Left lung (tissue), 10 donors: ENCODE results near the gene PIP5KL1. TPM values are rescaled to one million over a fixed set of nuclear protein-coding genes. Genes with fewer than 3 reads are reported as not detected.

ENCODE experiments used
- ATAC-seq: fragments of 200-7000 bp; cut with Tn5 transposase; one replicate; pipeline ENCODE4 v1.9.1; 2020; ENCODE audit warnings: moderate library complexity
- DNase-seq, 4 donors: peaks; one replicate each; pipeline ENCODE4 v3.0.0-alpha.2; 2013 to 2020
- H3K27ac ChIP-seq, 2 donors: fragments of 200-600 bp; sonication (generic) in 1 of 2; one replicate each; pipeline versions ENCODE4 v1.5.0 to v1.8.0; 2020 to 2021
- H3K27me3 ChIP-seq, 2 donors: fragments of 200-600 bp; sonication (generic) in 1 of 2; one replicate each; pipeline versions ENCODE4 v1.5.0 to v1.8.0; 2020 to 2021
- H3K36me3 ChIP-seq, 2 donors: fragments of 200-600 bp; sonication (generic) in 1 of 2; one replicate each; pipeline versions ENCODE4 v1.5.0 to v1.8.0; 2020 to 2021
- H3K4me1 ChIP-seq, 2 donors: fragments of 200-600 bp; one replicate each; pipeline ENCODE4 v1.8.0; 2021
- H3K4me3 ChIP-seq, 2 donors: fragments of 200-600 bp; sonication (generic) in 1 of 2; one replicate each; pipeline versions ENCODE4 v1.5.0 to v1.8.0; 2020 to 2021; ENCODE audit warnings: mild to moderate bottlenecking in 1 of 2
- H3K9me3 ChIP-seq, 2 donors: fragments of 200-600 bp; sonication (generic) in 1 of 2; one replicate each; pipeline versions ENCODE4 v1.5.0 to v1.8.0; 2020 to 2021
- intact Hi-C, 2 donors: fragments of 100-400 bp; cut with DNase I; formaldehyde crosslinking; loops; one replicate each; pipeline versions ENCODE4 v1.11.2 to v1.14.2; 2022
- polyA plus RNA-seq, 6 donors: library from polyadenylated mRNA; unstranded; fragments of 120-200 nt; gene quantifications; one replicate each; pipeline ENCODE4 v1.2.1, GENCODE V29; 2013; ENCODE audit not compliant: insufficient read length in 6 of 6
- total RNA-seq, 2 donors: library from RNA; stranded (reverse); fragmentation: NEBNext Ultra II Directional; extraction: Animal tissue kit (Norgen Biotek cat#: 25700); gene quantifications; one replicate each; pipeline ENCODE4 v1.2.1, GENCODE V29; 2021
- TF ChIP-seq, protein P1 (sequence below), 2 donors: fragments of 200-600 bp; sonication (generic) in 1 of 2; IDR thresholded peaks; one replicate each; pipeline versions ENCODE4 v1.5.0 to v1.8.0; 2021; ENCODE audit warnings: antibody characterized with exemption in 2 of 2
- donor health status: DM: no; HTN: yes; CAD: no.
- donor health status: DM: no; HTN: no; CAD: no.

PIP5KL1 gene
- total and polyA plus RNA-seq, 8 donors = 2.7 to 7.9 (median 5.0) TPM

DNA sequence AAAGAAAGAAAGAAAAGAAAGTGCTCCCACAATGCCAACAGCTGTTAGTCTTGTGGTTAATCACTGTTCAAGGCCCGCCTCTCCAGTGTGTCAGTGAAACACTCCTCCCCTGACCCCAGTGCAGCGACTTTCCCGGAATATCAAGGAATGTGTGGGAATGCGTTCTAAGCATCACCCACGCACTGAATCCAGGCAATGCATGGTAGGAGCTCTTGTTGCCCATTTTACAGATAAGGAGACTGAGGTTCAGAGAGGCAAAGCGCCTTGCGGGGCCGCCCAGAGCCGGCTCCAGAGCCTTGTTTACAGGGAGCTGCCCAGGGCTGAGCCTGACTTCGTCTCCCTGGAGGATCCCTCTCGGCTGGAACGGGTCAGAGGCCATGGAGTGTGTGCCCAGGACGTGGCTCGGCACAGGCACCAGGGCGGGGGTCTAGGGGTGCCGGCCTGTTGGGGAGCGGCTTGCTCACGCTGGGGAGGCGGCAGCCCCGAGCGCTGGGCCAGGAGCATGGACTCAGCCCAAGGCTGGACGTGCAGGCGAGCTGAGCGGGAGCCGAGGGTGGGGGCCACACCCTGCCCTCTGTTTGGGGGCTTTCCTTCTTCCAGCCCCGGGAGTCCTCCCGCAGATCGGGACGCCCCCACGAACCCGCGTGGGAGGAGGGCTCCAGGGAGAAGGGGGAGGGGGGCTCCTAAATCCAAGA lies 32.0 kb downstream of the PIP5KL1 start:
- peak; percentile 48 for ATAC-seq
- intact Hi-C loops = no loop called here
- peaks cover 0 to 13% of the 10 kb centered on the region in 2 donors for H3K9me3 ChIP-seq
- TF ChIP-seq, protein P1, sequence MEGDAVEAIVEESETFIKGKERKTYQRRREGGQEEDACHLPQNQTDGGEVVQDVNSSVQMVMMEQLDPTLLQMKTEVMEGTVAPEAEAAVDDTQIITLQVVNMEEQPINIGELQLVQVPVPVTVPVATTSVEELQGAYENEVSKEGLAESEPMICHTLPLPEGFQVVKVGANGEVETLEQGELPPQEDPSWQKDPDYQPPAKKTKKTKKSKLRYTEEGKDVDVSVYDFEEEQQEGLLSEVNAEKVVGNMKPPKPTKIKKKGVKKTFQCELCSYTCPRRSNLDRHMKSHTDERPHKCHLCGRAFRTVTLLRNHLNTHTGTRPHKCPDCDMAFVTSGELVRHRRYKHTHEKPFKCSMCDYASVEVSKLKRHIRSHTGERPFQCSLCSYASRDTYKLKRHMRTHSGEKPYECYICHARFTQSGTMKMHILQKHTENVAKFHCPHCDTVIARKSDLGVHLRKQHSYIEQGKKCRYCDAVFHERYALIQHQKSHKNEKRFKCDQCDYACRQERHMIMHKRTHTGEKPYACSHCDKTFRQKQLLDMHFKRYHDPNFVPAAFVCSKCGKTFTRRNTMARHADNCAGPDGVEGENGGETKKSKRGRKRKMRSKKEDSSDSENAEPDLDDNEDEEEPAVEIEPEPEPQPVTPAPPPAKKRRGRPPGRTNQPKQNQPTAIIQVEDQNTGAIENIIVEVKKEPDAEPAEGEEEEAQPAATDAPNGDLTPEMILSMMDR (IDR thresholded peaks at IDR 0.05) = no peak
- H3K4me3 ChIP-seq = peak overlapping the region; percentile 74 to 82
- H3K4me1 ChIP-seq = peaks cover 38 to 60% of the 10 kb centered on the region in 2 donors
- peak overlapping the region; percentile 82 to 93 for H3K27ac ChIP-seq
- H3K36me3 ChIP-seq = peaks cover 7 to 29% of the 10 kb centered on the region in 2 donors
- peak in 1 of 4 donors; percentile 83 for DNase-seq
- H3K27me3 ChIP-seq = no peaks in the 10 kb centered on the region

DNA sequence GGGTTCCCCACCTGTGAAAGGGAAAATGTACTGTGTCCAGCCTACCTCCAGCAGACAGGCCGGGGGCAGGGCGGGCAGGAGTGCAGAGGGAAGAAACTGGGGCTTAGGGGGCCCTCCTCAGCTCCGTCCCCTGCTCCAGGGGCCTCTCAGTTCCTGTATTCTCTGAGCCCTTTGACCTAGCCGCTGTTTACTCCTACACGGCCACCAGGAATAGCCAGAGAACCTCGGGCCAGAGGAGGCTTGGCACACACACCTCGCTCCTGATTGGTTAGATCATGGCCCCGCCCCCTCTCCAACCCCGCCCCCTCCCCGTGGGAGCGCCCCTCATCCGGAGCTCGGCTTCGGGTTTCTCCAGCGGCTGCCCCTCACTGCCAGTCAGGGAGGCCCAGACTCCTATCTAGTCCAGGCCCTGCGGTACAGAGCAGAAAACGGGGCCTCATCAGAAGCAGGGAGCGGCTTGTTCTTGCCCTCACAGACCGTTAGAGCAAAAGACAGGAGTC lies 33.3 kb downstream of the PIP5KL1 start:
- TF ChIP-seq, protein P1 (IDR thresholded peaks at IDR 0.05) = no peak
- peak overlapping the region; percentile 3 to 74 for H3K4me3 ChIP-seq
- peaks cover 7 to 42% of the 10 kb centered on the region in 2 donors for H3K36me3 ChIP-seq
- ATAC-seq (peak; percentile 72), DNase-seq (peak in 3 of 4 donors; percentile 74 to 81 (median 80))
- intact Hi-C loops = no loop called here
- peak overlapping the region; percentile 33 to 93 for H3K27ac ChIP-seq
- peaks cover 32 to 47% of the 10 kb centered on the region in 2 donors for H3K4me1 ChIP-seq
- H3K9me3 ChIP-seq = peaks cover 0 to 22% of the 10 kb centered on the region in 2 donors
- H3K27me3 ChIP-seq = no peaks in the 10 kb centered on the region

DNA sequence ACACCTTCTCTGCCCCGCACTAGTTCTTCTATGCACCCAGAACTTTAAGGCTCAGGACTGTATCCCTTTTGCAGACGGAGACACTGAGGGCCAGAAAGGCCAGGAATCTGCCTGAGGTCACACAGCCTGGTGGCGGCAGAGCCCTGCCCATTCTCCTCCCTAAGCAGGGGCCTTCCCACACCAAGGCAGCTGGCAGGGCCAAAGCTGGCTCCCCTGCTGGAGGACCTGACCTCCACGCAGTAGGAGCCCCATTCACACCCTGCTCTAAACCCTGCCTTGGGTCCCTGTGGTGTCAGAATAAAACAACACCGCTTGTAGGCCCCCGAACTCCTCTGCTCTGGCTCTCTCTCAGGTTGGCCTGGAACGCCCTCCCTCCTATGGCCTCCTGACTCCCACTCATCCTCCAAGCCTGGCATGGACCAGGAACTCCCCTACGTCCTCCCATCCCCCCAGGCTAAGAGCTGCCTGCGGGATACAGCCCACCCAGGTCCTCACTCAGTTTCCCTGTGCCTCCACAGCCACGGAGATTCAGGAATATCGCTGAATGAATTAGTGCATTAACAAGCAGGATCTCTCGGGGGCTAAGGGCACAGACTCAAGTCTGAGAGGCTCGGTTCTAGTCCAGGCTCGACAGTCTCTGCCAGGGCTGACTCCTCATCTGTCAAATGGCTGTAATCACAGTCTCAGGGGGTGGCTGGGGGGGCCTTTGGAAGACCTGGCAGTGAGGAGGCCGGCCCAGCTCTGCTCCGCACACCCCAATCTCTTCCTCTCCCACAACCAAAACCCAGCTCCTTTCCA lies 34.0 kb downstream of the PIP5KL1 start:
- TF ChIP-seq, protein P1 (IDR thresholded peaks at IDR 0.05) = no peak
- DNase-seq = peak in 1 of 4 donors; percentile 51
- peak overlapping the region; percentile 3 to 74 for H3K4me3 ChIP-seq
- H3K27ac ChIP-seq = peak overlapping the region; percentile 33 to 93
- H3K36me3 ChIP-seq = peaks cover 7 to 46% of the 10 kb centered on the region in 2 donors
- no peak for ATAC-seq
- H3K9me3 ChIP-seq = peaks cover 0 to 22% of the 10 kb centered on the region in 2 donors
- peaks cover 32 to 41% of the 10 kb centered on the region in 2 donors for H3K4me1 ChIP-seq
- no peaks in the 10 kb centered on the region for H3K27me3 ChIP-seq
- intact Hi-C loops = no loop called here

DNA sequence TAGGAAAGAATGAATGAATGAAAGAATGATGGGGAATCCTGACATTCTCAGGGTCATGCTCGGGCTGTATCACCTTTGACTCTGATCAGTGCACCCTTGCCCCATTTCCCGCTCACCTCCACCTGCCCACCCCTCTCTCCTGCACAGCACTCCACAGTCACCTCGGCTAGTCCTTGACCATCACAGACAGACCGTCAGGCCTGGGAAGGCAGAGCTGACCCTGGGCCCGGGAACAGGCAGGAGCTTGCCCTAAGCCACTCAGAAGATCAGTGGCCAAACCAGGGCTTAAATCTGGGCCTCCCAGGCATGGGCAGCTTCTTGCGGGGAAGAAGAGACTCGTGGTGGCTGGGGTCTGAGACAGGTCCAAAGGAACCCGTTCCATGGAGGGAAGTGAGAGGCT lies 34.8 kb downstream of the PIP5KL1 start:
- TF ChIP-seq, protein P1 (IDR thresholded peaks at IDR 0.05) = no peak
- DNase-seq = no peak
- Histone ChIP-seq H3K27me3 (no peaks in the 10 kb centered on the region), H3K27ac (no peak overlapping the region), H3K9me3 (peaks cover 0 to 22% of the 10 kb centered on the region in 2 donors), H3K4me3 (no peak overlapping the region), H3K4me1 (peaks cover 32 to 34% of the 10 kb centered on the region in 2 donors), H3K36me3 (peaks cover 7 to 52% of the 10 kb centered on the region in 2 donors)
- ATAC-seq = no peak
- intact Hi-C loops = no loop called here

DNA sequence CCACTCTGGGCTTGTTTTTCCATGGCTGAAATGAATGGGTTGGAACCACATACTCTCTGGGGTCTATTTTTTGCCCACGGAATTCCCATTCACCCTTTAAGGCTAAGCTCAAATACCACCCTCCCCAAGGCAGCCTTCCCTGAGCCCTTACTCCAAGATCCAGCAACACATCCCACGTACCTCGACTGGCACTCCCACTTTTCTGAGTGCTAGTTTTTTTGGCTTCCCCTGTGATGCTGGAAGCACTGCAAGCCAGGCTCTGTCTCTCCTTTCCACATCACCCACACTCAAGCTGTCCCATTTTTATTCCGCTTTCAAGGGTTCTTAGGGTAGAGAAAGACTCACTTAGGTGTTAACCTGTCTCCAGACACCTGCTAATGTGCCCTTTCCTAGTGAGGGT lies 37.2 kb downstream of the PIP5KL1 start:
- H3K36me3 ChIP-seq = peaks cover 7 to 74% of the 10 kb centered on the region in 2 donors
- H3K9me3 ChIP-seq = peaks cover 0 to 22% of the 10 kb centered on the region in 2 donors
- ATAC-seq (no peak), DNase-seq (no peak)
- H3K4me3 ChIP-seq = no peak overlapping the region
- H3K27me3 ChIP-seq = no peaks in the 10 kb centered on the region
- intact Hi-C loops = no loop called here
- no peak overlapping the region for H3K27ac ChIP-seq
- TF ChIP-seq, protein P1 (IDR thresholded peaks at IDR 0.05) = no peak
- H3K4me1 ChIP-seq = peaks cover 19 to 21% of the 10 kb centered on the region in 2 donors
